ENCODE data around the gene TOX3.

Gene TOX3

GRCh38 chr16:52434224-52434623, 112.7 kb downstream of the TOX3 start:
- in situ Hi-C loops (cut with HindIII; ENCODE audit: low sequenced_read_pairs) = no loop called here
- no peak overlapping the region for H3K4me3 ChIP-seq (ENCODE audit: low read depth, low read length)

GRCh38 chr16:52433643-52434042, 113.3 kb downstream of the TOX3 start:
- in situ Hi-C loops (cut with HindIII; ENCODE audit: low sequenced_read_pairs) = no loop called here
- no peak for TF ChIP-seq CTCF (IDR thresholded peaks at IDR 0.05; ENCODE audit: low read depth, low read length)
- no peak overlapping the region for H3K4me3 ChIP-seq (ENCODE audit: low read depth, low read length)
- DNase-seq (ENCODE audit: low read depth, low spot score) = no peak

More at GRCh38 chr16:52434224-52434623, 112.7 kb downstream of the TOX3 start:
- no peak for DNase-seq (ENCODE audit: low read depth, low spot score)
- TF ChIP-seq CTCF (IDR thresholded peaks at IDR 0.05; ENCODE audit: low read depth, low read length) = no peak

- H3K4me3 ChIP-seq (ENCODE audit: low read depth, low read length) = no peak overlapping the region
- DNase-seq (ENCODE audit: low read depth, low spot score) = no peak
- no peak for TF ChIP-seq CTCF (IDR thresholded peaks at IDR 0.05; ENCODE audit: low read depth, low read length)
- in situ Hi-C loops (cut with HindIII; ENCODE audit: low sequenced_read_pairs) = no loop called here
These were observed 122.4 kb downstream of the TOX3 start for GRCh38 chr16:52424591-52424990.

- no peak for TF ChIP-seq CTCF (IDR thresholded peaks at IDR 0.05; ENCODE audit: low read depth, low read length)
- DNase-seq (ENCODE audit: low read depth, low spot score) = no peak
- no peak overlapping the region for H3K4me3 ChIP-seq (ENCODE audit: low read depth, low read length)
- in situ Hi-C loops (cut with HindIII; ENCODE audit: low sequenced_read_pairs) = no loop called here
These were observed 124.6 kb downstream of the TOX3 start for GRCh38 chr16:52422307-52422706.

- no peak for DNase-seq (ENCODE audit: low read depth, low spot score)
- H3K4me3 ChIP-seq (ENCODE audit: low read depth, low read length) = no peak overlapping the region
- no peak for TF ChIP-seq CTCF (IDR thresholded peaks at IDR 0.05; ENCODE audit: low read depth, low read length)
- in situ Hi-C loops (cut with HindIII; ENCODE audit: low sequenced_read_pairs) = no loop called here
These were observed 128.7 kb downstream of the TOX3 start for GRCh38 chr16:52418201-52418600.

GRCh38 chr16:52416888-52417287, 130.1 kb downstream of the TOX3 start:
- no peak overlapping the region for H3K4me3 ChIP-seq (ENCODE audit: low read depth, low read length)
- in situ Hi-C loops (cut with HindIII; ENCODE audit: low sequenced_read_pairs) = no loop called here
- TF ChIP-seq CTCF (IDR thresholded peaks at IDR 0.05; ENCODE audit: low read depth, low read length) = no peak
- DNase-seq (ENCODE audit: low read depth, low spot score) = no peak

GRCh38 chr16:52411011-52411410, 135.9 kb downstream of the TOX3 start:
- no peak for DNase-seq (ENCODE audit: low read depth, low spot score)
- H3K4me3 ChIP-seq (ENCODE audit: low read depth, low read length) = no peak overlapping the region
- no peak for TF ChIP-seq CTCF (IDR thresholded peaks at IDR 0.05; ENCODE audit: low read depth, low read length)
- in situ Hi-C loops (cut with HindIII; ENCODE audit: low sequenced_read_pairs) = no loop called here
